Keratinocyte (primary cell): ENCODE measurements around the gene CLRN3.

Experiments
- CTCF ChIP-seq, 3 experiments: IDR thresholded peaks in 1 of 3; conservative IDR thresholded peaks in 1 of 3; optimal IDR thresholded peaks in 1 of 3; 2 replicates in 2 of 3; 3 replicates in 1 of 3; pipeline versions ENCODE3 to v1.5.1; 2011; ENCODE audit warnings: low read length in 3 of 3, mild to moderate bottlenecking in 3 of 3, moderate library complexity in 2 of 3, control low read depth in 1 of 3, inconsistent platforms in 1 of 3; ENCODE audit not compliant: insufficient read depth in 2 of 3; ENCODE audit errors: extremely low read depth in 1 of 3
- EZH2 ChIP-seq: IDR thresholded peaks from one replicate; pipeline ENCODE4 v1.6.1; 2012; ENCODE audit warnings: inconsistent platforms, mild to moderate bottlenecking, low read length, moderate library complexity

GRCh38 chr10:127907411-127908105 is 14.8 kb upstream of the CLRN3 start:
- TF ChIP-seq CTCF (optimal IDR thresholded peaks at IDR 0.05 in 1 of 3, IDR thresholded peaks at IDR 0.05 in 1 of 3, conservative IDR thresholded peaks at IDR 0.05 in 1 of 3; ENCODE audit: extremely low read depth in 1 of 3, insufficient read depth in 2 of 3, low read length in 3 of 3) (no peak), EZH2 (peak; percentile 89)
